Measurements from ENCODE around the gene NTNG1. TPM values are rescaled to one million over a fixed set of nuclear protein-coding genes. Genes with fewer than 3 reads are reported as not detected.

The NTNG1 gene
- total RNA-seq, 4 donors from 2014 or later: 4.2 to 11.1 (median 5.6) TPM

- 21% methylated on average over 1 of the region's 1 CpG for WGBS
- Histone ChIP-seq H3K36me3 (no peaks in the 10 kb centered on the region), H3K27me3 (no peaks in the 10 kb centered on the region), H3K27ac (no peak overlapping the region), H3K4me3 (no peak overlapping the region), H3K9me3 (no peaks in the 10 kb centered on the region), H3K4me1 (no peaks in the 10 kb centered on the region)
- no peak for TF ChIP-seq POLR2A (IDR thresholded peaks at IDR 0.05)
- TF ChIP-seq, protein P1, sequence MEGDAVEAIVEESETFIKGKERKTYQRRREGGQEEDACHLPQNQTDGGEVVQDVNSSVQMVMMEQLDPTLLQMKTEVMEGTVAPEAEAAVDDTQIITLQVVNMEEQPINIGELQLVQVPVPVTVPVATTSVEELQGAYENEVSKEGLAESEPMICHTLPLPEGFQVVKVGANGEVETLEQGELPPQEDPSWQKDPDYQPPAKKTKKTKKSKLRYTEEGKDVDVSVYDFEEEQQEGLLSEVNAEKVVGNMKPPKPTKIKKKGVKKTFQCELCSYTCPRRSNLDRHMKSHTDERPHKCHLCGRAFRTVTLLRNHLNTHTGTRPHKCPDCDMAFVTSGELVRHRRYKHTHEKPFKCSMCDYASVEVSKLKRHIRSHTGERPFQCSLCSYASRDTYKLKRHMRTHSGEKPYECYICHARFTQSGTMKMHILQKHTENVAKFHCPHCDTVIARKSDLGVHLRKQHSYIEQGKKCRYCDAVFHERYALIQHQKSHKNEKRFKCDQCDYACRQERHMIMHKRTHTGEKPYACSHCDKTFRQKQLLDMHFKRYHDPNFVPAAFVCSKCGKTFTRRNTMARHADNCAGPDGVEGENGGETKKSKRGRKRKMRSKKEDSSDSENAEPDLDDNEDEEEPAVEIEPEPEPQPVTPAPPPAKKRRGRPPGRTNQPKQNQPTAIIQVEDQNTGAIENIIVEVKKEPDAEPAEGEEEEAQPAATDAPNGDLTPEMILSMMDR (IDR thresholded peaks at IDR 0.05): no peak
- no peak for TF ChIP-seq EP300 (IDR thresholded peaks at IDR 0.05)
- TF ChIP-seq POLR2AphosphoS5 (IDR thresholded peaks at IDR 0.05): no peak
- DNase-seq (ENCODE audit: low spot score in 2 of 2): no peak
Observed at GRCh38 chr1:107298526-107298925, 157.7 kb downstream of the NTNG1 start.

DNA sequence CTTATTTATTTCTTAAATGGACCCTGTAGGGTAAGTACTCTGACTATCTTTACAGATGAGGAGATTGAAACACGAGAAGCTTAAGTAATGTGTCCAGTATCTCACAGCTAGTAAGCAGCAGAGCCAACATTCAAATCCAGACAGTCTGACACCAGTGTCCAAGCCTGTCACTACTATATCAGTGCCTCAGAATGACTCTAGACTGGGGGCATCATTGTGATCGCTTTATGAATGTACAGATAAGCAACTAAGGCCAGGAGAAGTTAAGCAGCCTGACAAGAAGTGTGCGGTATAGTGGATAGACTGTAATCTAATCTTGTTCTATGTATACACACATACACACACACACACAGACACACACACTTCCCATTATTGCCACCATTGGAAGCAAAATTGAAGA, 158.7 kb downstream of the NTNG1 start:
- no peaks in the 10 kb centered on the region for H3K36me3 ChIP-seq
- DNase-seq (ENCODE audit: low spot score in 2 of 2): no peak
- TF ChIP-seq POLR2AphosphoS5 (IDR thresholded peaks at IDR 0.05) (no peak), POLR2A (IDR thresholded peaks at IDR 0.05) (no peak), EP300 (IDR thresholded peaks at IDR 0.05) (no peak)
- TF ChIP-seq, protein P1 (IDR thresholded peaks at IDR 0.05): no peak
- no peak overlapping the region for H3K27ac ChIP-seq
- no peaks in the 10 kb centered on the region for H3K4me1 ChIP-seq
- no peaks in the 10 kb centered on the region for H3K9me3 ChIP-seq
- H3K4me3 ChIP-seq: no peak overlapping the region
- WGBS: 85% methylated on average over 3 of the region's 3 CpGs
- no peaks in the 10 kb centered on the region for H3K27me3 ChIP-seq

GRCh38 chr1:107309962-107310361, 169.1 kb downstream of the NTNG1 start:
- H3K36me3 ChIP-seq: no peaks in the 10 kb centered on the region
- no peak overlapping the region for H3K4me3 ChIP-seq
- 85% methylated on average over 1 of the region's 1 CpG for WGBS
- H3K4me1 ChIP-seq: no peaks in the 10 kb centered on the region
- no peaks in the 10 kb centered on the region for H3K9me3 ChIP-seq
- H3K27ac ChIP-seq: no peak overlapping the region
- DNase-seq (ENCODE audit: low spot score in 2 of 2): no peak
- TF ChIP-seq POLR2AphosphoS5 (IDR thresholded peaks at IDR 0.05) (no peak), EP300 (IDR thresholded peaks at IDR 0.05) (no peak), POLR2A (IDR thresholded peaks at IDR 0.05) (no peak)
- TF ChIP-seq, protein P1 (IDR thresholded peaks at IDR 0.05): no peak
- H3K27me3 ChIP-seq: no peaks in the 10 kb centered on the region

GRCh38 chr1:107315652-107316051, 174.8 kb downstream of the NTNG1 start:
- Histone ChIP-seq H3K36me3 (no peaks in the 10 kb centered on the region), H3K9me3 (no peaks in the 10 kb centered on the region), H3K27me3 (no peaks in the 10 kb centered on the region), H3K4me3 (no peak overlapping the region), H3K27ac (no peak overlapping the region), H3K4me1 (no peaks in the 10 kb centered on the region)
- WGBS: 84% methylated on average over 1 of the region's 1 CpG
- DNase-seq (ENCODE audit: low spot score in 2 of 2): no peak
- TF ChIP-seq POLR2AphosphoS5 (IDR thresholded peaks at IDR 0.05): no peak
- TF ChIP-seq, protein P1 (IDR thresholded peaks at IDR 0.05): no peak
- TF ChIP-seq EP300 (IDR thresholded peaks at IDR 0.05): no peak
- TF ChIP-seq POLR2A (IDR thresholded peaks at IDR 0.05): no peak

DNA sequence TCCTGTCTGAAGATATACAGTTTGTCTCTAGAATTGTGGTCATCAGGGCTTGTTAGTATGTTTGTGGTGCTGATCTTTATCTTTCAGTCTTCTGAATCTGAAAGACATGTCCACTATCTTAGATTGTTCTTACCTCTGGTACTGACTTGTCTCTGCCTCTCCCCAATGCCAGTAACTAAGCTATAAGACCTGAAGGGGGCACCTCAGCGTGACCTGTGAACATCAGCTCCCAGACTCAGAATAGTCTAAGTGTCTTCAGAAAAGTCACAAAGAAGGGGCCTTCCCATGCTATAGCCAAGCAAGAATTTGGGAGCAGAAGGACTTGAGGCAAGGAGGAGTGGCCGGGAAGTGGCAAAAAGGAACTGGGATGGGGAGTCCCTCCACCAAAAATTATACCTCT, 178.1 kb downstream of the NTNG1 start:
- 97% methylated on average over 2 of the region's 2 CpGs for WGBS
- TF ChIP-seq POLR2A (IDR thresholded peaks at IDR 0.05) (no peak), EP300 (IDR thresholded peaks at IDR 0.05) (no peak), POLR2AphosphoS5 (IDR thresholded peaks at IDR 0.05) (no peak)
- TF ChIP-seq, protein P1 (IDR thresholded peaks at IDR 0.05): no peak
- H3K36me3 ChIP-seq: no peaks in the 10 kb centered on the region

More for the DNA sequence above, 178.1 kb downstream of the NTNG1 start:
- DNase-seq (ENCODE audit: low spot score in 2 of 2): no peak
- no peak overlapping the region for H3K4me3 ChIP-seq
- no peaks in the 10 kb centered on the region for H3K4me1 ChIP-seq
- no peaks in the 10 kb centered on the region for H3K27me3 ChIP-seq
- no peaks in the 10 kb centered on the region for H3K9me3 ChIP-seq
- H3K27ac ChIP-seq: no peak overlapping the region

Measured in suprapubic skin (tissue), 4 donors.